ENCODE results near the gene PTPRD.

The PTPRD gene

GRCh38 chr9:8772302-8772701, 1840.5 kb downstream of the PTPRD start:
- DNase-seq (ENCODE audit: low read depth), result no peak

- DNase-seq (ENCODE audit: low read depth), result no peak
Measured at GRCh38 chr9:8769153-8769552, 1843.6 kb downstream of the PTPRD start.

- DNase-seq (ENCODE audit: low read depth), result no peak
Measured at GRCh38 chr9:8766096-8766495, 1846.7 kb downstream of the PTPRD start.

- no peak for DNase-seq (ENCODE audit: low read depth)
Measured at GRCh38 chr9:8764051-8764450, 1848.8 kb downstream of the PTPRD start.

- DNase-seq (ENCODE audit: low read depth), result no peak
Measured at GRCh38 chr9:8762479-8763085, 1850.2 kb downstream of the PTPRD start.

- DNase-seq (ENCODE audit: low read depth), result no peak
Measured at GRCh38 chr9:8760000-8760767, 1852.6 kb downstream of the PTPRD start.

GRCh38 chr9:8757881-8758280, 1854.9 kb downstream of the PTPRD start:
- DNase-seq (ENCODE audit: low read depth), result no peak

GRCh38 chr9:8754751-8755150, 1858.1 kb downstream of the PTPRD start:
- no peak for DNase-seq (ENCODE audit: low read depth)

GRCh38 chr9:8751406-8751930, 1861.3 kb downstream of the PTPRD start:
- no peak for DNase-seq (ENCODE audit: low read depth)

GRCh38 chr9:8750639-8751051, 1862.2 kb downstream of the PTPRD start:
- DNase-seq (ENCODE audit: low read depth), result no peak

GRCh38 chr9:8745347-8745746, 1867.5 kb downstream of the PTPRD start:
- DNase-seq (ENCODE audit: low read depth), result no peak

GRCh38 chr9:8738945-8739344, 1873.9 kb downstream of the PTPRD start:
- DNase-seq (ENCODE audit: low read depth), result no peak

- no peak for DNase-seq (ENCODE audit: low read depth)
Measured at GRCh38 chr9:8736805-8737204, 1876.0 kb downstream of the PTPRD start.

GRCh38 chr9:8734760-8735159, 1878.0 kb downstream of the PTPRD start:
- DNase-seq (ENCODE audit: low read depth), result no peak

- no peak for DNase-seq (ENCODE audit: low read depth)
Measured at GRCh38 chr9:8733131-8733954, 1879.5 kb downstream of the PTPRD start.

- no peak for DNase-seq (ENCODE audit: low read depth)
Measured at GRCh38 chr9:8732367-8733075, 1880.3 kb downstream of the PTPRD start.

- DNase-seq (ENCODE audit: low read depth), result no peak
Measured at GRCh38 chr9:8730618-8731017, 1882.2 kb downstream of the PTPRD start.

- DNase-seq (ENCODE audit: low read depth), result no peak
Measured at GRCh38 chr9:8728910-8729309, 1883.9 kb downstream of the PTPRD start.

GRCh38 chr9:8727191-8727590, 1885.6 kb downstream of the PTPRD start:
- DNase-seq (ENCODE audit: low read depth), result no peak

GRCh38 chr9:8726692-8727091, 1886.1 kb downstream of the PTPRD start:
- DNase-seq (ENCODE audit: low read depth), result no peak

- DNase-seq (ENCODE audit: low read depth), result no peak
Measured at GRCh38 chr9:8725635-8726034, 1887.2 kb downstream of the PTPRD start.

Data from HS-27A (cell line).